KMS-11 (cell line): ENCODE results near the gene TM2D1.

Experiments used
- H2AFZ ChIP-seq: fragments of 200-600 bp; sonication (generic); 2 replicates; pipeline ENCODE4 v1.6.1; 2016; ENCODE audit warnings: antibody characterized with exemption, mixed run types, low read depth
- H3K27ac ChIP-seq: fragments of 200-600 bp; sonication (generic); 2 replicates; pipeline ENCODE4 v1.6.1; 2016; ENCODE audit warnings: mild to moderate bottlenecking, mixed run types
- H3K27me3 ChIP-seq: fragments of 200-600 bp; sonication (generic); 2 replicates; pipeline ENCODE4 v1.6.1; 2017; ENCODE audit warnings: mild to moderate bottlenecking, low read depth, mixed run types, moderate library complexity; ENCODE audit not compliant: insufficient read depth
- H3K36me3 ChIP-seq: fragments of 200-600 bp; sonication (generic); 2 replicates; pipeline ENCODE4 v1.6.1; 2017; ENCODE audit warnings: mild to moderate bottlenecking, mixed run types; ENCODE audit not compliant: insufficient read depth
- H3K4me1 ChIP-seq: fragments of 200-600 bp; sonication (generic); 2 replicates; pipeline ENCODE4 v1.6.1; 2016; ENCODE audit warnings: mild to moderate bottlenecking, low read depth, mixed run types; ENCODE audit not compliant: poor library complexity, severe bottlenecking
- H3K4me2 ChIP-seq: fragments of 200-600 bp; sonication (generic); 2 replicates; pipeline ENCODE4 v1.7.0; 2016; ENCODE audit warnings: mild to moderate bottlenecking, mixed run types
- H3K4me3 ChIP-seq: fragments of 200-600 bp; sonication (generic); IDR thresholded peaks from 2 replicates; pipeline ENCODE4 v1.6.1; 2017; ENCODE audit warnings: low read depth, low read length, mixed read lengths; ENCODE audit not compliant: insufficient read depth
- H3K79me2 ChIP-seq: fragments of 200-600 bp; sonication (generic); 2 replicates; pipeline ENCODE4 v1.6.1; 2016; ENCODE audit warnings: low read depth, mixed run types; ENCODE audit not compliant: insufficient read depth
- H3K9ac ChIP-seq: fragments of 200-600 bp; sonication (generic); 2 replicates; pipeline ENCODE4 v1.6.1; 2016; ENCODE audit warnings: mild to moderate bottlenecking, mixed run types
- H4K20me1 ChIP-seq: fragments of 200-600 bp; sonication (generic); 2 replicates; pipeline ENCODE4 v1.6.1; 2016; ENCODE audit warnings: mild to moderate bottlenecking, mixed run types; ENCODE audit not compliant: insufficient read depth
- CTCF ChIP-seq: fragments of 200-600 bp; sonication (generic); conservative IDR thresholded peaks from 2 replicates; pipeline ENCODE4 v1.6.1; 2017; ENCODE audit warnings: low read depth, mild to moderate bottlenecking, antibody characterized with exemption, low read length, moderate library complexity, mixed read lengths

Gene TM2D1

GRCh38 chr1:61637470-61637869 lies 87.5 kb downstream of the TM2D1 start:
- Histone ChIP-seq H3K4me1 (no peaks in the 10 kb centered on the region), H3K27ac (no peak overlapping the region), H3K4me2 (no peak overlapping the region), H3K79me2 (no peaks in the 10 kb centered on the region), H3K4me3 (no peak overlapping the region), H3K36me3 (no peaks in the 10 kb centered on the region), H2AFZ (no peak overlapping the region), H4K20me1 (no peaks in the 10 kb centered on the region), H3K9ac (no peak overlapping the region), H3K27me3 (no peaks in the 10 kb centered on the region)
- TF ChIP-seq CTCF: no peak

GRCh38 chr1:61636814-61637213 lies 88.1 kb downstream of the TM2D1 start:
- Histone ChIP-seq H4K20me1 (no peaks in the 10 kb centered on the region), H3K9ac (no peak overlapping the region), H3K4me3 (no peak overlapping the region), H3K27ac (no peak overlapping the region), H3K4me2 (no peak overlapping the region), H3K36me3 (no peaks in the 10 kb centered on the region), H3K4me1 (no peaks in the 10 kb centered on the region), H3K79me2 (no peaks in the 10 kb centered on the region), H3K27me3 (no peaks in the 10 kb centered on the region), H2AFZ (no peak overlapping the region)
- no peak for TF ChIP-seq CTCF

GRCh38 chr1:61636376-61636775 lies 88.6 kb downstream of the TM2D1 start:
- Histone ChIP-seq H3K36me3 (no peaks in the 10 kb centered on the region), H3K9ac (no peak overlapping the region), H3K79me2 (no peaks in the 10 kb centered on the region), H3K27ac (no peak overlapping the region), H2AFZ (no peak overlapping the region), H3K4me2 (no peak overlapping the region), H3K4me3 (no peak overlapping the region), H3K4me1 (no peaks in the 10 kb centered on the region), H3K27me3 (no peaks in the 10 kb centered on the region), H4K20me1 (no peaks in the 10 kb centered on the region)
- no peak for TF ChIP-seq CTCF

GRCh38 chr1:61635557-61635956 lies 89.4 kb downstream of the TM2D1 start:
- Histone ChIP-seq H4K20me1 (no peaks in the 10 kb centered on the region), H3K79me2 (no peaks in the 10 kb centered on the region), H3K9ac (no peak overlapping the region), H2AFZ (no peak overlapping the region), H3K27me3 (no peaks in the 10 kb centered on the region), H3K4me3 (no peak overlapping the region), H3K4me1 (no peaks in the 10 kb centered on the region), H3K27ac (no peak overlapping the region), H3K4me2 (no peak overlapping the region), H3K36me3 (no peaks in the 10 kb centered on the region)
- no peak for TF ChIP-seq CTCF

- no peaks in the 10 kb centered on the region for H3K79me2 ChIP-seq
- TF ChIP-seq CTCF: no peak
- no peak overlapping the region for H3K27ac ChIP-seq
- no peak overlapping the region for H2AFZ ChIP-seq
- no peaks in the 10 kb centered on the region for H4K20me1 ChIP-seq
- no peaks in the 10 kb centered on the region for H3K36me3 ChIP-seq
- no peaks in the 10 kb centered on the region for H3K27me3 ChIP-seq
- H3K9ac ChIP-seq: no peak overlapping the region
- H3K4me2 ChIP-seq: no peak overlapping the region
- no peak overlapping the region for H3K4me3 ChIP-seq
- no peaks in the 10 kb centered on the region for H3K4me1 ChIP-seq
These were observed 93.5 kb downstream of the TM2D1 start for GRCh38 chr1:61631436-61631835.
